CD14-positive monocyte (primary cell): ENCODE data around the gene EXOC4. TPM values are rescaled to one million over a fixed set of nuclear protein-coding genes. Genes with fewer than 3 reads are reported as not detected.

Experiments
- DNase-seq, 3 donors: peaks; one replicate each; pipeline ENCODE4 v3.0.0-alpha.2; 2011 to 2022
- H2AFZ ChIP-seq: 2 replicates; pipeline ENCODE4 v1.6.0; 2012; ENCODE audit warnings: mild to moderate bottlenecking, low read depth, low read length, inconsistent platforms; ENCODE audit not compliant: insufficient read depth, poor library complexity, severe bottlenecking
- H3K27ac ChIP-seq, 2 donors: 1 replicate in 1 of 2; 2 replicates in 1 of 2; pipeline ENCODE4 v1.5.1; 2012 to 2013; ENCODE audit warnings: low read length in 2 of 2, control low read depth in 1 of 2, inconsistent platforms in 1 of 2, low read depth in 1 of 2, mild to moderate bottlenecking in 1 of 2
- H3K27me3 ChIP-seq, 2 donors: one replicate each; pipeline versions ENCODE4 v1.6.0 to v1.6.1; 2011 to 2013; ENCODE audit warnings: low read length in 2 of 2; ENCODE audit not compliant: control insufficient read depth in 2 of 2, insufficient read depth in 2 of 2
- H3K36me3 ChIP-seq, 2 donors: replicated peaks in 1 of 2; 1 replicate in 1 of 2; 2 replicates in 1 of 2; pipeline versions ENCODE4 v1.5.1 to v1.6.1; 2012 to 2013; ENCODE audit warnings: low read length in 2 of 2, control low read depth in 1 of 2, inconsistent platforms in 1 of 2, mild to moderate bottlenecking in 1 of 2; ENCODE audit not compliant: insufficient read depth in 2 of 2, control insufficient read depth in 1 of 2
- H3K4me1 ChIP-seq, 2 donors: 1 replicate in 1 of 2; 2 replicates in 1 of 2; pipeline versions ENCODE4 v1.5.1 to v1.6.1; 2012 to 2013; ENCODE audit warnings: low read length in 2 of 2, control low read depth in 1 of 2, inconsistent platforms in 1 of 2, mild to moderate bottlenecking in 1 of 2, moderate library complexity in 1 of 2; ENCODE audit not compliant: insufficient read depth in 2 of 2, control insufficient read depth in 1 of 2
- H3K4me2 ChIP-seq: replicated peaks from 2 replicates; pipeline ENCODE3; 2012; ENCODE audit warnings: low read length, moderate library complexity, mild to moderate bottlenecking; ENCODE audit not compliant: poor library complexity, severe bottlenecking; ENCODE audit errors: extremely low read depth
- H3K4me3 ChIP-seq, 3 experiments: fragments of 200-600 bp in 1 of 3; sonication (generic) in 1 of 3; replicated peaks in 1 of 3; 1 replicate in 2 of 3; 2 replicates in 1 of 3; pipeline ENCODE4 v1.5.1; 2011 to 2013; ENCODE audit warnings: low read length in 3 of 3, mild to moderate bottlenecking in 3 of 3, control low read depth in 2 of 3, low read depth in 2 of 3, inconsistent platforms in 1 of 3, moderate library complexity in 1 of 3
- H3K79me2 ChIP-seq: 2 replicates; pipeline ENCODE4 v1.6.0; 2012; ENCODE audit warnings: mild to moderate bottlenecking, control low read depth, inconsistent platforms, low read length, moderate library complexity; ENCODE audit not compliant: insufficient read depth
- H3K9ac ChIP-seq: 2 replicates; pipeline ENCODE4 v1.6.0; 2017; ENCODE audit warnings: low read length, mild to moderate bottlenecking; ENCODE audit not compliant: insufficient read depth, poor library complexity, severe bottlenecking
- H3K9me3 ChIP-seq, 2 donors: replicated peaks in 1 of 2; 1 replicate in 1 of 2; 2 replicates in 1 of 2; pipeline versions ENCODE4 v1.5.1 to v1.6.1; 2012 to 2013; ENCODE audit warnings: low read length in 2 of 2, control low read depth in 1 of 2; ENCODE audit not compliant: control insufficient read depth in 1 of 2, insufficient read depth in 1 of 2
- H4K20me1 ChIP-seq: 2 replicates; pipeline ENCODE4 v1.6.0; 2012; ENCODE audit warnings: mild to moderate bottlenecking, low read length, control low read depth, moderate library complexity; ENCODE audit not compliant: insufficient read depth
- H3K27ac Mint-ChIP-seq, 7 donors: one replicate each; pipeline ENCODE4 v1.8.0; 2020; ENCODE audit warnings: mild to moderate bottlenecking in 7 of 7, mixed read lengths in 7 of 7, moderate library complexity in 6 of 7, inconsistent platforms in 2 of 7
- H3K27me3 Mint-ChIP-seq, 3 donors: one replicate each; pipeline ENCODE4 v1.8.0; 2021 to 2022; ENCODE audit warnings: low read depth in 3 of 3, mild to moderate bottlenecking in 3 of 3, mixed read lengths in 3 of 3, moderate library complexity in 3 of 3, inconsistent platforms in 1 of 3
- H3K36me3 Mint-ChIP-seq, 2 donors: one replicate each; pipeline ENCODE4 v1.8.0; 2020; ENCODE audit warnings: mixed read lengths in 2 of 2, inconsistent platforms in 1 of 2, mild to moderate bottlenecking in 1 of 2
- H3K4me1 Mint-ChIP-seq: one replicate; pipeline ENCODE4 v1.8.0; 2020; ENCODE audit warnings: mild to moderate bottlenecking, mixed read lengths
- H3K4me3 Mint-ChIP-seq, 2 donors: one replicate each; pipeline ENCODE4 v1.8.0; 2020; ENCODE audit warnings: mild to moderate bottlenecking in 2 of 2, mixed read lengths in 2 of 2, moderate library complexity in 1 of 2
- H3K9me3 Mint-ChIP-seq, 7 donors: one replicate each; pipeline ENCODE4 v1.8.0; 2020 to 2022; ENCODE audit warnings: mixed read lengths in 7 of 7, mild to moderate bottlenecking in 6 of 7, moderate library complexity in 6 of 7, inconsistent platforms in 2 of 7
- CTCF ChIP-seq: fragments of 200-600 bp; IDR thresholded peaks from one replicate; pipeline ENCODE4 v1.8.0; 2022; ENCODE audit warnings: antibody characterized with exemption, mild to moderate bottlenecking
- WGBS: methylation state at CpG from one replicate; pipeline ENCODE4 v1.1.5; 2013; ENCODE audit warnings: missing lambda C conversion rate; ENCODE audit not compliant: insufficient coverage; 5-methylcytosine and 5-hydroxymethylcytosine counted together
- intact Hi-C, 2 donors: fragments of 100-400 bp; cut with micrococcal nuclease; formaldehyde crosslinking; loops; one replicate each; pipeline versions ENCODE4 v1.15.0 to v1.15.1; 2023
- polyA plus RNA-seq, 3 donors: library from polyadenylated mRNA; depleted of rRNA in 1 of 3; unstranded in 2 of 3; stranded (reverse) in 1 of 3; fragments of 300-500 nt in 2 of 3; fragments of >200 nt in 1 of 3; fragmentation: Illumina TruSeq in 2 of 3; gene quantifications; 1 replicate in 2 of 3; 2 replicates in 1 of 3; pipeline ENCODE4 v1.2.3, GENCODE V29; 2012 to 2021

The EXOC4 gene
- polyA plus RNA-seq, 3 donors: 20.6 to 22.3 (median 22.3) TPM

GRCh38 chr7:133950855-133951254, 698.0 kb downstream of the EXOC4 start:
- H3K36me3 Mint-ChIP-seq: peaks cover 13 to 17% of the 10 kb centered on the region in 2 donors
- H3K4me3 Mint-ChIP-seq: no peak overlapping the region

GRCh38 chr7:133955208-133955607, 702.3 kb downstream of the EXOC4 start:
- Mint-ChIP-seq H3K36me3 (peaks cover 9 to 17% of the 10 kb centered on the region in 2 donors), H3K27ac (no peak overlapping the region), H3K4me3 (no peak overlapping the region), H3K27me3 (no peaks in the 10 kb centered on the region), H3K9me3 (peaks cover 6 to 31% (median 15%) of the 10 kb centered on the region in 7 donors), H3K4me1 (no peaks in the 10 kb centered on the region)
- no peak for TF ChIP-seq CTCF
- Histone ChIP-seq H4K20me1 (no peaks in the 10 kb centered on the region), H3K9ac (no peak overlapping the region), H3K9me3 (peaks cover 8 to 16% of the 10 kb centered on the region in 2 donors), H3K36me3 (peaks cover 0 to 6% of the 10 kb centered on the region in 2 donors), H3K4me3 (no peak overlapping the region), H2AFZ (no peak overlapping the region), H3K79me2 (no peaks in the 10 kb centered on the region), H3K27me3 (no peaks in the 10 kb centered on the region), H3K27ac (no peak overlapping the region), H3K4me2 (no peak overlapping the region), H3K4me1 (no peaks in the 10 kb centered on the region)
- 100% methylated on average over 2 of the region's 2 CpGs for WGBS
- no peak for DNase-seq
- intact Hi-C loops: no loop called here

More at GRCh38 chr7:133950855-133951254, 698.0 kb downstream of the EXOC4 start:
- Histone ChIP-seq H3K9me3 (peaks cover 8 to 15% of the 10 kb centered on the region in 2 donors), H3K79me2 (no peaks in the 10 kb centered on the region), H3K27me3 (no peaks in the 10 kb centered on the region), H3K27ac (no peak overlapping the region), H3K36me3 (peaks cover 0 to 6% of the 10 kb centered on the region in 2 donors), H3K4me2 (no peak overlapping the region), H3K4me3 (no peak overlapping the region), H2AFZ (no peak overlapping the region), H4K20me1 (no peaks in the 10 kb centered on the region), H3K4me1 (no peaks in the 10 kb centered on the region), H3K9ac (no peak overlapping the region)
- intact Hi-C loops: no loop called here
- no peak for TF ChIP-seq CTCF
- Mint-ChIP-seq H3K27ac (no peak overlapping the region), H3K4me1 (no peaks in the 10 kb centered on the region), H3K27me3 (no peaks in the 10 kb centered on the region), H3K9me3 (peaks cover 4 to 31% (median 15%) of the 10 kb centered on the region in 7 donors)
- WGBS: no CpG with 5 or more reads among the region's 4 CpGs
- no peak for DNase-seq
